GM18867 (cell line): ENCODE data around the gene FRMD4A.
"Not testable (repeated sequence)": the region's sequence is repeated elsewhere in the genome, so short reads cannot be mapped to it uniquely, and the experiment has no call there.

Source experiments
- ATAC-seq: cut with Tn5 transposase; IDR thresholded peaks from one replicate; pipeline ENCODE4 v1.9.1; 2021; ENCODE audit warnings: mild to moderate bottlenecking, moderate library complexity; ENCODE audit not compliant: unreplicated experiment

Gene FRMD4A

GRCh38 chr10:13773496-13774170 lies 557.1 kb downstream of the FRMD4A start:
- ATAC-seq, result no peak

- no peak for ATAC-seq
Measured at GRCh38 chr10:13773043-13773442, 557.7 kb downstream of the FRMD4A start.

GRCh38 chr10:13771992-13772391 lies 558.7 kb downstream of the FRMD4A start:
- no peak for ATAC-seq

GRCh38 chr10:13770760-13771493 lies 559.8 kb downstream of the FRMD4A start:
- no peak for ATAC-seq

- ATAC-seq, result peak; percentile 57
Measured at GRCh38 chr10:13769946-13770345, 560.8 kb downstream of the FRMD4A start.

- no peak for ATAC-seq
Measured at GRCh38 chr10:13767676-13768178, 563.0 kb downstream of the FRMD4A start.

- ATAC-seq, result not testable (repeated sequence)
Measured at GRCh38 chr10:13767148-13767547, 563.6 kb downstream of the FRMD4A start.

GRCh38 chr10:13765641-13766341 lies 564.9 kb downstream of the FRMD4A start:
- ATAC-seq, result no peak

GRCh38 chr10:13761490-13762091 lies 569.1 kb downstream of the FRMD4A start:
- ATAC-seq, result no peak

GRCh38 chr10:13759168-13759567 lies 571.6 kb downstream of the FRMD4A start:
- ATAC-seq, result no peak

GRCh38 chr10:13758756-13759155 lies 572.0 kb downstream of the FRMD4A start:
- ATAC-seq, result no peak

GRCh38 chr10:13758312-13758711 lies 572.4 kb downstream of the FRMD4A start:
- ATAC-seq, result no peak

- ATAC-seq, result no peak
Measured at GRCh38 chr10:13754277-13754676, 576.4 kb downstream of the FRMD4A start.

GRCh38 chr10:13751191-13751764 lies 579.4 kb downstream of the FRMD4A start:
- ATAC-seq, result peak; percentile 52

- ATAC-seq, result no peak
Measured at GRCh38 chr10:13750299-13751190, 580.2 kb downstream of the FRMD4A start.

GRCh38 chr10:13745271-13745670 lies 585.5 kb downstream of the FRMD4A start:
- no peak for ATAC-seq

GRCh38 chr10:13743963-13744362 lies 586.8 kb downstream of the FRMD4A start:
- no peak for ATAC-seq

- peak; percentile 67 for ATAC-seq
Measured at GRCh38 chr10:13743101-13743693, 587.5 kb downstream of the FRMD4A start.

GRCh38 chr10:13741438-13741837 lies 589.3 kb downstream of the FRMD4A start:
- ATAC-seq, result no peak
